IMR-90 (cell line): ENCODE results near the gene KIRREL1.

Source experiments
- BHLHE40 ChIP-seq: fragments of 150-350 bp; IDR thresholded peaks from 2 replicates; pipeline ENCODE4 v1.6.1; 2016; ENCODE audit warnings: mild to moderate bottlenecking, low read depth, low read length
- CEBPB ChIP-seq: IDR thresholded peaks from 2 replicates; pipeline ENCODE4 v1.6.1; 2012; ENCODE audit warnings: low read depth, low read length, improper control_type of control experiment
- FOS ChIP-seq: fragments of 150-350 bp; IDR thresholded peaks from 2 replicates; pipeline ENCODE4 v1.6.1; 2016; ENCODE audit warnings: low read depth, low read length
- MAFK ChIP-seq: IDR thresholded peaks from 2 replicates; pipeline ENCODE4 v1.6.1; 2012; ENCODE audit warnings: low read depth, low read length, improper control_type of control experiment
- MAZ ChIP-seq: IDR thresholded peaks from 2 replicates; pipeline ENCODE4 v1.6.1; 2012; ENCODE audit warnings: low read depth, mild to moderate bottlenecking, low read length, improper control_type of control experiment, moderate library complexity, borderline replicate concordance
- NFE2L2 ChIP-seq: fragments of 150-350 bp; IDR thresholded peaks from 2 replicates; pipeline ENCODE4 v1.6.1; 2016; ENCODE audit warnings: low read depth, mild to moderate bottlenecking, low read length
- POLR2A ChIP-seq: IDR thresholded peaks from 2 replicates; pipeline ENCODE4 v1.6.1; 2012; ENCODE audit warnings: mild to moderate bottlenecking, low read depth, low read length
- RAD21 ChIP-seq: IDR thresholded peaks from 2 replicates; pipeline ENCODE4 v1.6.1; 2012; ENCODE audit warnings: low read length, improper control_type of control experiment
- RCOR1 ChIP-seq: IDR thresholded peaks from 2 replicates; pipeline ENCODE4 v1.6.1; 2012; ENCODE audit warnings: mild to moderate bottlenecking, low read length, improper control_type of control experiment; ENCODE audit not compliant: insufficient replicate concordance
- RFX5 ChIP-seq: IDR thresholded peaks from 2 replicates; pipeline ENCODE4 v1.8.0; 2012; ENCODE audit warnings: low read depth, mild to moderate bottlenecking, low read length, moderate library complexity
- SMC3 ChIP-seq: fragments of 150-350 bp; IDR thresholded peaks from 2 replicates; pipeline ENCODE4 v1.6.1; 2016; ENCODE audit warnings: low read depth, mild to moderate bottlenecking, antibody characterized with exemption, low read length, moderate library complexity
- TF ChIP-seq, protein P1 (sequence below): conservative IDR thresholded peaks from 2 replicates; pipeline ENCODE4 v1.5.1; 2012; ENCODE audit warnings: mild to moderate bottlenecking, low read depth, low read length, improper control_type of control experiment
- TF ChIP-seq, protein P2 (sequence below): fragments of 150-350 bp; IDR thresholded peaks from 2 replicates; pipeline ENCODE4 v1.6.1; 2016; ENCODE audit warnings: low read depth, mild to moderate bottlenecking, low read length, moderate library complexity, borderline replicate concordance
- TF ChIP-seq, protein P3 (sequence below): fragments of 150-350 bp; IDR thresholded peaks from 2 replicates; pipeline ENCODE4 v1.6.1; 2017; ENCODE audit warnings: mild to moderate bottlenecking, antibody characterized with exemption, low read length, low read depth

DNA sequence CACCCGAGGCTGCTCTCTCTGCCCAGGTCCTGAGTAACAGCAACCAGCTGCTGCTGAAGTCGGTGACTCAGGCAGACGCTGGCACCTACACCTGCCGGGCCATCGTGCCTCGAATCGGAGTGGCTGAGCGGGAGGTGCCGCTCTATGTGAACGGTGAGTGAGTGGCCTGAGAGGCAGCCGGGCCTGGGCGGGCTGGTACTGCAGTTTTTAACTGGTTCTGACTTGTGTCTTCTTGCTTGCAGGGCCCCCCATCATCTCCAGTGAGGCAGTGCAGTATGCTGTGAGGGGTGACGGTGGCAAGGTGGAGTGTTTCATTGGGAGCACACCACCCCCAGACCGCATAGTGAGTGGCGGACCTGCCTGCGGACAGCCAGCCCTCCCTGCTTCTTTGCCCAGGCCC, 96.0 kb downstream of the KIRREL1 start:
- TF ChIP-seq CEBPB (no peak), MAZ (no peak), POLR2A (no peak), FOS (no peak), BHLHE40 (no peak), RAD21 (no peak), RCOR1 (no peak), RFX5 (no peak), SMC3 (no peak), MAFK (no peak), NFE2L2 (no peak)
- TF ChIP-seq, protein P1, sequence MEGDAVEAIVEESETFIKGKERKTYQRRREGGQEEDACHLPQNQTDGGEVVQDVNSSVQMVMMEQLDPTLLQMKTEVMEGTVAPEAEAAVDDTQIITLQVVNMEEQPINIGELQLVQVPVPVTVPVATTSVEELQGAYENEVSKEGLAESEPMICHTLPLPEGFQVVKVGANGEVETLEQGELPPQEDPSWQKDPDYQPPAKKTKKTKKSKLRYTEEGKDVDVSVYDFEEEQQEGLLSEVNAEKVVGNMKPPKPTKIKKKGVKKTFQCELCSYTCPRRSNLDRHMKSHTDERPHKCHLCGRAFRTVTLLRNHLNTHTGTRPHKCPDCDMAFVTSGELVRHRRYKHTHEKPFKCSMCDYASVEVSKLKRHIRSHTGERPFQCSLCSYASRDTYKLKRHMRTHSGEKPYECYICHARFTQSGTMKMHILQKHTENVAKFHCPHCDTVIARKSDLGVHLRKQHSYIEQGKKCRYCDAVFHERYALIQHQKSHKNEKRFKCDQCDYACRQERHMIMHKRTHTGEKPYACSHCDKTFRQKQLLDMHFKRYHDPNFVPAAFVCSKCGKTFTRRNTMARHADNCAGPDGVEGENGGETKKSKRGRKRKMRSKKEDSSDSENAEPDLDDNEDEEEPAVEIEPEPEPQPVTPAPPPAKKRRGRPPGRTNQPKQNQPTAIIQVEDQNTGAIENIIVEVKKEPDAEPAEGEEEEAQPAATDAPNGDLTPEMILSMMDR = no peak
- TF ChIP-seq, protein P2, sequence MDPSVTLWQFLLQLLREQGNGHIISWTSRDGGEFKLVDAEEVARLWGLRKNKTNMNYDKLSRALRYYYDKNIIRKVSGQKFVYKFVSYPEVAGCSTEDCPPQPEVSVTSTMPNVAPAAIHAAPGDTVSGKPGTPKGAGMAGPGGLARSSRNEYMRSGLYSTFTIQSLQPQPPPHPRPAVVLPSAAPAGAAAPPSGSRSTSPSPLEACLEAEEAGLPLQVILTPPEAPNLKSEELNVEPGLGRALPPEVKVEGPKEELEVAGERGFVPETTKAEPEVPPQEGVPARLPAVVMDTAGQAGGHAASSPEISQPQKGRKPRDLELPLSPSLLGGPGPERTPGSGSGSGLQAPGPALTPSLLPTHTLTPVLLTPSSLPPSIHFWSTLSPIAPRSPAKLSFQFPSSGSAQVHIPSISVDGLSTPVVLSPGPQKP = no peak
- TF ChIP-seq, protein P3, sequence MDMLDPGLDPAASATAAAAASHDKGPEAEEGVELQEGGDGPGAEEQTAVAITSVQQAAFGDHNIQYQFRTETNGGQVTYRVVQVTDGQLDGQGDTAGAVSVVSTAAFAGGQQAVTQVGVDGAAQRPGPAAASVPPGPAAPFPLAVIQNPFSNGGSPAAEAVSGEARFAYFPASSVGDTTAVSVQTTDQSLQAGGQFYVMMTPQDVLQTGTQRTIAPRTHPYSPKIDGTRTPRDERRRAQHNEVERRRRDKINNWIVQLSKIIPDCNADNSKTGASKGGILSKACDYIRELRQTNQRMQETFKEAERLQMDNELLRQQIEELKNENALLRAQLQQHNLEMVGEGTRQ = no peak
